ENCODE measurements around the gene RALGPS1. TPM values are rescaled to one million over a fixed set of nuclear protein-coding genes. Genes with fewer than 3 reads are reported as not detected.

RALGPS1 gene
- total and polyA plus RNA-seq, 2 of the 8 experiments (the other 6 are each of a cell fraction or from before 2014, with no cell fraction given), result 20.0 to 23.5 TPM

DNA sequence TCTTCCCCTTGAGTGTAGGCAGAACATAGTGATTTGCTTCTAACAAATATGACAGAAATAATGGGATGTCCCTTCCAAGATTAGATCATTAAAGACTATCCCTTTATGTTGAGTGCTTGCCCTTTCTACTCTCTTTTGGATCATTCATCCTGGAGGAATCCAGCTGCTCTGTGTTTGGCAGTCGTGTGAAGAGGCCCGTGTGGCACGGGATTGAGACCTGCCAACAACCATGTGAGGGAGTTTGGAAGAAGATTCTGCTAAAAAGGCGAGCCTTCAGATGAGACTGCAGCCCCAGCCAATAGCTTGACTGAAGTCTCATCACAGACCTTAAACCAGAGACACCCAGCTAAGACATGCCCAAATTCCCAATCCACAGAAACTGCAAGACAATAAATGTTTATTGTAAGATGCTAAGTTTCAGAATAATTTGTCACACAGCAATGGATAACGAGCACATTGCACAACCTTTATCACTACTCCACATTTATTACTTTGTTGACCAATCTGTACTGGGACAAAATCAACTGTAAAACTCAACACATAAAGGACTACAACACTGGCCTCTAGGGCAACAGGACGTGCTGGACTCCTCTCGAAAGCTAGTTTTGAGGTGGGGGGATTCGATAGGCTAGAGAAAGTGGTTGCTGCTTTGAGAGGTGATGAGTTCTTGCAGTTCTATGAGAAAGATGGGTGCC lies 165.0 kb downstream of the RALGPS1 start (continued):
- TF ChIP-seq, protein P1, sequence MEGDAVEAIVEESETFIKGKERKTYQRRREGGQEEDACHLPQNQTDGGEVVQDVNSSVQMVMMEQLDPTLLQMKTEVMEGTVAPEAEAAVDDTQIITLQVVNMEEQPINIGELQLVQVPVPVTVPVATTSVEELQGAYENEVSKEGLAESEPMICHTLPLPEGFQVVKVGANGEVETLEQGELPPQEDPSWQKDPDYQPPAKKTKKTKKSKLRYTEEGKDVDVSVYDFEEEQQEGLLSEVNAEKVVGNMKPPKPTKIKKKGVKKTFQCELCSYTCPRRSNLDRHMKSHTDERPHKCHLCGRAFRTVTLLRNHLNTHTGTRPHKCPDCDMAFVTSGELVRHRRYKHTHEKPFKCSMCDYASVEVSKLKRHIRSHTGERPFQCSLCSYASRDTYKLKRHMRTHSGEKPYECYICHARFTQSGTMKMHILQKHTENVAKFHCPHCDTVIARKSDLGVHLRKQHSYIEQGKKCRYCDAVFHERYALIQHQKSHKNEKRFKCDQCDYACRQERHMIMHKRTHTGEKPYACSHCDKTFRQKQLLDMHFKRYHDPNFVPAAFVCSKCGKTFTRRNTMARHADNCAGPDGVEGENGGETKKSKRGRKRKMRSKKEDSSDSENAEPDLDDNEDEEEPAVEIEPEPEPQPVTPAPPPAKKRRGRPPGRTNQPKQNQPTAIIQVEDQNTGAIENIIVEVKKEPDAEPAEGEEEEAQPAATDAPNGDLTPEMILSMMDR (IDR thresholded peaks at IDR 0.05; ENCODE audit: control extremely low read depth in 1 of 3, insufficient read depth in 1 of 3, low read depth in 1 of 3, low read length in 3 of 3), result no peak
- TF ChIP-seq CHD2 (IDR thresholded peaks at IDR 0.05; ENCODE audit: low read length) (no peak), SP4 (IDR thresholded peaks at IDR 0.05; ENCODE audit: low read length) (no peak), SRF (IDR thresholded peaks at IDR 0.05; ENCODE audit: low read depth, low read length) (no peak), BACH1 (IDR thresholded peaks at IDR 0.05; ENCODE audit: low read length) (no peak)

All from H1 (cell line).